ENCODE results near the gene FOXP1. TPM values are rescaled to one million over a fixed set of nuclear protein-coding genes. Genes with fewer than 3 reads are reported as not detected.

Gene FOXP1
- total and polyA plus RNA-seq, 2 donors (not counting 1 experiment from before 2014, with no cell fraction given) = 70.3 to 101 TPM

- Histone ChIP-seq H2AFZ (ENCODE audit: low read length) (no peak overlapping the region), H3K79me2 (ENCODE audit: control insufficient read depth, insufficient read depth, low read length) (peaks cover 91% of the 10 kb centered on the region), H3K9ac (ENCODE audit: insufficient read depth, low read length) (no peak overlapping the region), H3K4me2 (ENCODE audit: extremely low read depth, insufficient read depth, low read length) (peak overlapping the region; percentile 89), H3K27ac (ENCODE audit: insufficient read depth, low read length) (peak overlapping the region; percentile 99), H3K36me3 (ENCODE audit: control insufficient read depth, insufficient read depth, low read length) (no peaks in the 10 kb centered on the region), H3K4me3 (replicated peaks in 1 of 4; ENCODE audit: control extremely low read depth in 1 of 4, insufficient read depth in 1 of 4, low read depth in 3 of 4, low read length in 4 of 4) (peak overlapping the region; percentile 72 to 93 (median 82)), H4K20me1 (ENCODE audit: control insufficient read depth, extremely low read depth, insufficient read depth, low read length) (no peaks in the 10 kb centered on the region), H3K9me3 (ENCODE audit: control insufficient read depth, insufficient read depth, low read depth, low read length) (no peaks in the 10 kb centered on the region), H3K27me3 (ENCODE audit: control insufficient read depth, insufficient read depth, low read length) (no peaks in the 10 kb centered on the region), H3K4me1 (ENCODE audit: control insufficient read depth, extremely low read depth, insufficient read depth, low read length) (peaks cover 12% of the 10 kb centered on the region)
- DNase-seq (ENCODE audit: low read depth in 2 of 2) = peak in 1 of 2 donors; percentile 50
- TF ChIP-seq EZH2 (IDR thresholded peaks at IDR 0.05; ENCODE audit: low read length, missing control alignments) (no peak), CTCF (conservative IDR thresholded peaks at IDR 0.05 in 1 of 2, IDR thresholded peaks at IDR 0.05 in 1 of 2; ENCODE audit: low read depth in 1 of 2, low read length in 2 of 2) (no peak)
Observed at GRCh38 chr3:71061581-71061980, 521.9 kb downstream of the FOXP1 start.

GRCh38 chr3:71061037-71061436 lies 522.5 kb downstream of the FOXP1 start:
- no peaks in the 10 kb centered on the region for H3K9me3 ChIP-seq (ENCODE audit: control insufficient read depth, insufficient read depth, low read depth, low read length)
- H4K20me1 ChIP-seq (ENCODE audit: control insufficient read depth, extremely low read depth, insufficient read depth, low read length) = no peaks in the 10 kb centered on the region
- H3K4me3 ChIP-seq (replicated peaks in 1 of 4; ENCODE audit: control extremely low read depth in 1 of 4, insufficient read depth in 1 of 4, low read depth in 3 of 4, low read length in 4 of 4) = peak overlapping the region in 3 of 4 experiments; percentile 13 to 90 (median 72)
- H3K9ac ChIP-seq (ENCODE audit: insufficient read depth, low read length) = no peak overlapping the region
- no peaks in the 10 kb centered on the region for H3K36me3 ChIP-seq (ENCODE audit: control insufficient read depth, insufficient read depth, low read length)
- peaks cover 91% of the 10 kb centered on the region for H3K79me2 ChIP-seq (ENCODE audit: control insufficient read depth, insufficient read depth, low read length)
- DNase-seq (ENCODE audit: low read depth in 2 of 2) = no peak
- H3K4me2 ChIP-seq (ENCODE audit: extremely low read depth, insufficient read depth, low read length) = peak overlapping the region; percentile 70
- H3K27me3 ChIP-seq (ENCODE audit: control insufficient read depth, insufficient read depth, low read length) = no peaks in the 10 kb centered on the region
- H3K4me1 ChIP-seq (ENCODE audit: control insufficient read depth, extremely low read depth, insufficient read depth, low read length) = peaks cover 9% of the 10 kb centered on the region
- TF ChIP-seq CTCF (conservative IDR thresholded peaks at IDR 0.05 in 1 of 2, IDR thresholded peaks at IDR 0.05 in 1 of 2; ENCODE audit: low read depth in 1 of 2, low read length in 2 of 2) = no peak
- no peak for TF ChIP-seq EZH2 (IDR thresholded peaks at IDR 0.05; ENCODE audit: low read length, missing control alignments)
- H3K27ac ChIP-seq (ENCODE audit: insufficient read depth, low read length) = no peak overlapping the region
- H2AFZ ChIP-seq (ENCODE audit: low read length) = no peak overlapping the region

- no peak for DNase-seq (ENCODE audit: low read depth in 2 of 2)
- no peaks in the 10 kb centered on the region for H3K9me3 ChIP-seq (ENCODE audit: control insufficient read depth, insufficient read depth, low read depth, low read length)
- H3K9ac ChIP-seq (ENCODE audit: insufficient read depth, low read length) = no peak overlapping the region
- H3K4me1 ChIP-seq (ENCODE audit: control insufficient read depth, extremely low read depth, insufficient read depth, low read length) = peaks cover 9% of the 10 kb centered on the region
- H3K4me2 ChIP-seq (ENCODE audit: extremely low read depth, insufficient read depth, low read length) = peak overlapping the region; percentile 25
- H3K36me3 ChIP-seq (ENCODE audit: control insufficient read depth, insufficient read depth, low read length) = no peaks in the 10 kb centered on the region
- H3K27me3 ChIP-seq (ENCODE audit: control insufficient read depth, insufficient read depth, low read length) = no peaks in the 10 kb centered on the region
- TF ChIP-seq CTCF (conservative IDR thresholded peaks at IDR 0.05 in 1 of 2, IDR thresholded peaks at IDR 0.05 in 1 of 2; ENCODE audit: low read depth in 1 of 2, low read length in 2 of 2) (no peak), EZH2 (IDR thresholded peaks at IDR 0.05; ENCODE audit: low read length, missing control alignments) (no peak)
- no peaks in the 10 kb centered on the region for H4K20me1 ChIP-seq (ENCODE audit: control insufficient read depth, extremely low read depth, insufficient read depth, low read length)
- H2AFZ ChIP-seq (ENCODE audit: low read length) = no peak overlapping the region
- no peak overlapping the region for H3K27ac ChIP-seq (ENCODE audit: insufficient read depth, low read length)
- peak overlapping the region in 1 of 4 experiments; percentile 72 for H3K4me3 ChIP-seq (replicated peaks in 1 of 4; ENCODE audit: control extremely low read depth in 1 of 4, insufficient read depth in 1 of 4, low read depth in 3 of 4, low read length in 4 of 4)
- H3K79me2 ChIP-seq (ENCODE audit: control insufficient read depth, insufficient read depth, low read length) = peaks cover 92% of the 10 kb centered on the region
Observed at GRCh38 chr3:71060536-71060935, 523.0 kb downstream of the FOXP1 start.

Data from fibroblast of lung (primary cell).